HG03280 (cell line): Measurements from ENCODE around the gene MOCS2.

Experiments
- ATAC-seq: cut with Tn5 transposase; IDR thresholded peaks from one replicate; pipeline ENCODE4 v1.9.1; 2021; ENCODE audit warnings: mild to moderate bottlenecking, moderate library complexity; ENCODE audit not compliant: unreplicated experiment

MOCS2 gene

DNA sequence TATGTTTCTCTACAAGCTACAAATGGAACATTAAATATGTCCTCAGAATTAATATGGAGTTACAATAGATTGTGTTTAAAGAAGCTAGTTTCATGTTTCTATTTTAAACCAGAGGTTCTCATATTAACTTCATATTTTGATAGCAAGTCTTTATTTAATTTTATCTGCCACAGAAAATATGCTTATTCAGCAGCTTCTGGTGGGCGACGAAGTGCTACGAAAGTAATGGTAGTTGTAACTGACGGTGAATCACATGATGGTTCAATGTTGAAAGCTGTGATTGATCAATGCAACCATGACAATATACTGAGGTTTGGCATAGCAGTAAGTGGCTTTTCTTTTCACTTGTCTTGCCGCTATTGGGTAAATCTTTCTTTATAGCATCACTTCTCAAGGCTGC is 54.2 kb downstream of the MOCS2 start:
- no peak for ATAC-seq

DNA sequence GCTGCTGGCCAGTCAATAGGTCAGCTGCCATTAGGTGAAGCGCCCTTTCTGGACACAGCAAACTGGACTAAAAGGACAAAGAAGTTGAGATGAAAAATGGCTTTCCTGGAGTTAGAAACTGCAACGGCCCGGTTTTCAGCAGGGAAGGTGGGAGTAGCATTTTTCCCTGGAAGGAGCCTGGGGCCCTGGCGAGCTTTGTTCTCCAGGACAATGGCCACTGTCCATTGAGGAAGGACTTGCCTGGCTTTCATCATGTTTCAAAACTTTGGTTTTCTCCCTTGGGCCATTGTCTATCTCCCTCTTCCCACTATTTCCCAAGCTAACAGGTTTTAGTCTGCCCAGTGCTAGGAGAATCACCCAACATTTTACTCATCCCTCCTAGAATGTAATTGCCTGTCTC is 56.2 kb downstream of the MOCS2 start:
- no peak for ATAC-seq

DNA sequence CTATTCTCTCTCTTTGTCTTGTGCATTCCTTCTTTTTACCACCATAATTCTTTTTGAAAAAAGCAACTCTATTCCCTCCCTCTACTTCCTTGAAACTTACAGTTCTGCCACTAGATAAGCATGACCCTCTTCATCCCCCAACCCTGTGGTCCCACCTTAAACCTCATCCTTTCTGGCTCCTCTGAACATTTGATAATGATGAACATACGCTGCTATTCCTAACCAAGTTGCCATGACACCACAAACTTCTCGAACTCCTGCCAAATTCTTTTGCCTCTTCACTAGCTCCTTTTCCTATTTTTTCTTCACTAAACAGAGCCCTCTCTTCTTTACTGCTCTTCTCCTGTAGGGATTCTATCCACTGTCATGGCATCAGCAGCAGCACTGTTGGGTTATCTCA is 57.1 kb downstream of the MOCS2 start:
- no peak for ATAC-seq

DNA sequence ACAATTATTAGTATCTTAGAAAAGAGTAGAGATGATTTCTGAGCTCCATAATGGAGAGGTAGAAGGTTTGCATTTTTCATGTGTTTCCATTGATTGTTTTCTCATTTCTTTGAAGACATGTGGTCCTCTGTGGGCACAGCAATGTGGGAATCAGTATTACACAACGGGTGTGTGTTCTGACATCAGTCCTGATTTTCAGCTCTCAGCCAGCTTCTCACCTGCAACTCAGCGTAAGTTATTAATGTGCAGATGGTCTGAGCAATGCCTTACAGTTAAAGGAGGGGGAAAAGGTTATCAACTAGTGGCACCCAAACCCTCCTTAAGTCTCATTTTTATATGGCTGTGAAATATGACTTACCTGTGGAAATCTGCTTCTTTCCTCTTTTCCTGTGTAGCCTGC is 61.3 kb downstream of the MOCS2 start:
- ATAC-seq, result no peak
